ENCODE measurements around the gene THUMPD3. TPM values are rescaled to one million over a fixed set of nuclear protein-coding genes. Genes with fewer than 3 reads are reported as not detected.
A peak's percentile ranks its signal among the peaks of the same experiment; 100 is the strongest.

THUMPD3 gene
- total and polyA plus RNA-seq, 9 of the 15 experiments (the other 6 are each of a cell fraction or from before 2014, with no cell fraction given), result 58.3 to 132 (median 113) TPM

GRCh38 chr3:9362731-9363530, at the start of gene THUMPD3 (continued):
- TF ChIP-seq THAP12 (CRISPR knock-in tag; IDR thresholded peaks at IDR 0.05), result peak; percentile 71; the same call in 1 of the 2 replicates
- TF ChIP-seq EGR1 (conservative IDR thresholded peaks at IDR 0.05), result peak; percentile 95
- TF ChIP-seq ZNF740 (CRISPR knock-in tag; IDR thresholded peaks at IDR 0.05), result peak; percentile 74
- TF ChIP-seq ZNF740 (tag; IDR thresholded peaks at IDR 0.05), result no peak
- TF ChIP-seq TAF9B (IDR thresholded peaks at IDR 0.05; ENCODE audit: partially characterized antibody), result peak; percentile 95
- peak; percentile 71 to 93; a peak in 2 of 4 replicates for TF ChIP-seq SIN3A (IDR thresholded peaks at IDR 0.05; ENCODE audit: borderline replicate concordance in 2 of 2, control insufficient read depth in 1 of 2, low read depth in 2 of 2, low read length in 2 of 2)
- 0 out of 2 replicates have a peak, but pooled peaks have one; percentile 21 for TF ChIP-seq STAT5A (IDR thresholded peaks at IDR 0.05; ENCODE audit: borderline replicate concordance, low read length)
- TF ChIP-seq NCOR1 (IDR thresholded peaks at IDR 0.05), result peak; percentile 71
- TF ChIP-seq ZNF263 (CRISPR knock-in tag; IDR thresholded peaks at IDR 0.05; ENCODE audit: borderline replicate concordance), result peak; percentile 57
- TF ChIP-seq ATF6 (CRISPR knock-in tag; IDR thresholded peaks at IDR 0.05), result peak; percentile 98
- peak; percentile 80 for TF ChIP-seq PRPF4 (IDR thresholded peaks at IDR 0.05; ENCODE audit: insufficient read depth, low read depth, low read length, poor library complexity, severe bottlenecking)
- peak; percentile 55; the same call in 1 of the 2 replicates for TF ChIP-seq CHD2 (IDR thresholded peaks at IDR 0.05; ENCODE audit: low read depth, low read length)
- TF ChIP-seq RBM17 (IDR thresholded peaks at IDR 0.05; ENCODE audit: borderline replicate concordance, low read depth, low read length), result no peak
- peak; percentile 98 for TF ChIP-seq GABPB1 (CRISPR knock-in tag; IDR thresholded peaks at IDR 0.05)
- peak; percentile 79 for TF ChIP-seq ELF4 (CRISPR knock-in tag; IDR thresholded peaks at IDR 0.05)
- 0 out of 4 replicates have a peak, but pooled peaks of 1 of the 2 experiments have one; percentile 33 for TF ChIP-seq ZNF639 (CRISPR knock-in tag; conservative IDR thresholded peaks at IDR 0.05 in 1 of 2, IDR thresholded peaks at IDR 0.05 in 1 of 2)
